Stromal cell of bone marrow (primary cell): Measurements from ENCODE around the gene GPR162.
A peak's percentile ranks its signal among the peaks of the same experiment; 100 is the strongest.

Experiments
- DNase-seq: peaks from one replicate; pipeline ENCODE4 v3.0.0-alpha.2; 2012; ENCODE audit warnings: low read depth

The GPR162 gene

GRCh38 chr12:6821591-6822425 lies at the start of gene GPR162:
GPR162 (plus strand) TSS chr12:6821821; CDS start chr12:6823899, 2,078 bp downstream.
- peak; percentile 22 for DNase-seq

DNA sequence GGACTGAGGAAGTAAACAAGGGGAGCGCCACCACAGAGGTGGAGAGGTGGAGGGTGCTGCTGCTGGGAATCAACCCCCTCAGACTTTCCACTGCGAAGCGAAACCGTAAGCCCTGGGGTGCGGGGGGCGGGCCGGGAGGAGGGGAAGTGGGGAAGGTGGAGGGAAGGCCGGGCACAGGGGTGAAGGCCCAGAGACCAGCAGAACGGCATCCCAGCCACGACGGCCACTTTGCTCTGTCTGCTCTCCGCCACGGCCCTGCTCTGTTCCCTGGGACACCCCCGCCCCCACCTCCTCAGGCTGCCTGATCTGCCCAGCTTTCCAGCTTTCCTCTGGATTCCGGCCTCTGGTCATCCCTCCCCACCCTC lies 49.3 kb upstream of the GPR162 start, which contains the start of gene LAG3:
TSS of gene LAG3 (plus strand) at position 190 of the 365 bp plus-strand sequence. CDS start 333 bp downstream, outside the sequence.
- no peak for DNase-seq

DNA sequence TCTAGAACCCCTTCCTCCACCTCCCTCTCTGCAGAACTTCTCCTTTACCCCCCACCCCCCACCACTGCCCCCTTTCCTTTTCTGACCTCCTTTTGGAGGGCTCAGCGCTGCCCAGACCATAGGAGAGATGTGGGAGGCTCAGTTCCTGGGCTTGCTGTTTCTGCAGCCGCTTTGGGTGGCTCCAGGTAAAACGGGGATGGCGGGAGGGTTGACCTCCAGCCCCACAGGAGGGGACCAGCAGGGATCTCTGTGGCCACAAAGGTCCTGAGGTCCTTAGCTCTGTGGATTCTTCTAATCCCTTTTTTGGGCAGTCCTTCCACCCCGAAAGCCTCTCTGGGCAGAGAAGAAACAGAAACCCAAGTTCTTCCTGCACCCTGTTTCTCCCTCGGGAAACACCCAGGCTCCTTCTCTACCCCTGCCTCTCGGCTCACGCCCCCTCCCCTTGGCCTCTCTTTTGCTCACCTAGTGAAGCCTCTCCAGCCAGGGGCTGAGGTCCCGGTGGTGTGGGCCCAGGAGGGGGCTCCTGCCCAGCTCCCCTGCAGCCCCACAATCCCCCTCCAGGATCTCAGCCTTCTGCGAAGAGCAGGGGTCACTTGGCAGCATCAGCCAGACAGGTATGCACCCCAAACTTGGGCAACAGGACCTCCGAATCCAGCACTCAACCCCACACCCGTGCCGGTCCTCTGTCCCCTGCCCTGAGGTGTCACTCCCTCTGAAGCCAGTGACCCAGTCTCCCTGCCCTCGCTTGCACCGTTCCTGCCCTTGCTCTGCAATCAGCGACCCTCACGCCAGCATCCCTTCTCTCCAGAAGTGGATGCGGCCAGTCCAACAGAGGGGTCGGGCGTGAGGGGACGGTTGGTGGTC lies 48.7 kb upstream of the GPR162 start:
- no peak for DNase-seq

DNA sequence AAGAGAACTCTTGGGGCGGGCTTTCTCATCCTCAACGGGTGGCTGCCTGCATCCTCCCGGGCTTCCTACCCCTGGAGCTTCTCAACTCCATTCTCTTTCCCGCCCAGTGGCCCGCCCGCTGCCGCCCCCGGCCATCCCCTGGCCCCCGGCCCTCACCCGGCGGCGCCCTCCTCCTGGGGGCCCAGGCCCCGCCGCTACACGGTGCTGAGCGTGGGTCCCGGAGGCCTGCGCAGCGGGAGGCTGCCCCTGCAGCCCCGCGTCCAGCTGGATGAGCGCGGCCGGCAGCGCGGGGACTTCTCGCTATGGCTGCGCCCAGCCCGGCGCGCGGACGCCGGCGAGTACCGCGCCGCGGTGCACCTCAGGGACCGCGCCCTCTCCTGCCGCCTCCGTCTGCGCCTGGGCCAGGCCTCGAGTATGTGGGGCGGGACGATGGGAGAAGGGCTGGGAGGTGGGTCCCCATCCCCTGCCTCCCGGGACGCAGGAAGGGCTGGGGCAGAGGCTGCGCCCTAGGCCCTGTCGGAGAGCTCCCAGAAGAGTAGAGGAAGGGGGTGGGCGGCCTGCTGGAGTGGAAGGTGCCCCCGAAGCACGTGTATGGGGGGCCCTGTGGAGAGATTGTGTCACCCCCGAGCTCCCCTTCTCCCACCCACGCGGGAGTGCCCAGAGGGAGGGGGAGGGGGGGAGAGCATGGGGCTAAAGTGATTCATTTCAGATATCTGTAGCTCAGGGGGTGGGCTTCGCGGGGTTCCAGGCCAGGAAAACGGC lies 47.9 kb upstream of the GPR162 start:
- no peak for DNase-seq

DNA sequence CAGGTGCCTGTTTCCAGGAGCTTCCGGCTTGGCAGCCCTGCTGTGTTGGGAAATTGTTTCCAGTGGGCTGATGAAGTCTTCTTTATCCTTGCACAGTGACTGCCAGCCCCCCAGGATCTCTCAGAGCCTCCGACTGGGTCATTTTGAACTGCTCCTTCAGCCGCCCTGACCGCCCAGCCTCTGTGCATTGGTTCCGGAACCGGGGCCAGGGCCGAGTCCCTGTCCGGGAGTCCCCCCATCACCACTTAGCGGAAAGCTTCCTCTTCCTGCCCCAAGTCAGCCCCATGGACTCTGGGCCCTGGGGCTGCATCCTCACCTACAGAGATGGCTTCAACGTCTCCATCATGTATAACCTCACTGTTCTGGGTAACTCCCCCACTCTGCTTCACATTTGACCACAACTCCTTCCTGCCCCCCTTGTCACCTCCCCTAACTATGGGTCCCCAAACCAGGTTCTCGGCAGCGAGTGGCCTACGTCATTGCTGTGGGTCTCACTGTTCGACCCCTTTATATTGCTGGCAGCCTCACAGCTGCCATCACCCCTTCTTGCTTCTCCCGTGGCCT lies 47.0 kb upstream of the GPR162 start:
- no peak for DNase-seq

DNA sequence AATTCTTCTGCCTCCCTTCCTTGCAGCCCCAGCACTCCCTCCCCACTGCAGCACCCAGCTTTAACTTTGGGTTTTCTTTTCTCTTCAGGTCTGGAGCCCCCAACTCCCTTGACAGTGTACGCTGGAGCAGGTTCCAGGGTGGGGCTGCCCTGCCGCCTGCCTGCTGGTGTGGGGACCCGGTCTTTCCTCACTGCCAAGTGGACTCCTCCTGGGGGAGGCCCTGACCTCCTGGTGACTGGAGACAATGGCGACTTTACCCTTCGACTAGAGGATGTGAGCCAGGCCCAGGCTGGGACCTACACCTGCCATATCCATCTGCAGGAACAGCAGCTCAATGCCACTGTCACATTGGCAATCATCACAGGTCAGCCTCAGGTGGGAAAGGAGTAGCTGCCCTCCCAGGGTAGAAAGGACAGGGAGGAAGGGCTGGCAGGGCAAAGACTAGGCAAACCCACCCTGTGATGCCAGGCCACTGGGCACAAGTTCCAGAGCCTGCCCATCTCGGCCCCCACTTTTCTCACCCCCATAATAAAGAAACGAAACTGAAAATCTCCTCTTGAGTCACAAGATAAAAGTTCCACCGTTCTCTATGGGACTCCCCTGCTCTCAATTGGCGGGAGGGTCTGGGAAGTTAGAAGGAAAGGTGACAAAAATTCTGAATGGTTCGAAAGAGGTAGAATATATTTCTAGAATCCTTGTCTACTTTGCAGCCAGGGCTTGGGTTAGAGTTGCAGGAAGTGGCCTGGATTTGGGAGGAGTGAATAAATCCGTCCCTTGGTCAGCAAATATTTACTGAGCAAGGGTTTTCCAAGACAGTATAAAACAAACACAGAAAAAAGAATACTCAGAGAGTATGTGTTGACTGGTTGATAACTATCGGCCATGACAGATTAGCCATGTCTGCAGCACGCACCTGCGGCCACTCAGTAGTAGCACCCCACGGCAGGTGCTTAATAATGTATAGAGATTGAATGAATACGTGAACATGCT lies 46.1 kb upstream of the GPR162 start:
- no peak for DNase-seq

DNA sequence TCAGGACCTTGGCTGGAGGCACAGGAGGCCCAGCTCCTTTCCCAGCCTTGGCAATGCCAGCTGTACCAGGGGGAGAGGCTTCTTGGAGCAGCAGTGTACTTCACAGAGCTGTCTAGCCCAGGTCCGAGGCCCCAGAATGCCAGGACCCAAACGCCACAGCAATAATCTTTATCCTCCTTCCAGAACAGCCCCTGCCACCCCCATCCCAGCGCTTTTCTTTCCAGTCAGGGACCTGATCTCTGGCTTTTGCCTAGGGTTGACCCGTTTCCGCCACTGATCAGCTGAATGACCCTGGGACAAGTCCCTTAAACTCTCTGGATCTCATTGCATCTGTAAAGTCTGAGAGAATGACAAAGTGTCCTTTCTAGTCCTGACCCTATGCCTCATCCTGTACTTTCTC lies 44.2 kb upstream of the GPR162 start:
- DNase-seq = no peak

DNA sequence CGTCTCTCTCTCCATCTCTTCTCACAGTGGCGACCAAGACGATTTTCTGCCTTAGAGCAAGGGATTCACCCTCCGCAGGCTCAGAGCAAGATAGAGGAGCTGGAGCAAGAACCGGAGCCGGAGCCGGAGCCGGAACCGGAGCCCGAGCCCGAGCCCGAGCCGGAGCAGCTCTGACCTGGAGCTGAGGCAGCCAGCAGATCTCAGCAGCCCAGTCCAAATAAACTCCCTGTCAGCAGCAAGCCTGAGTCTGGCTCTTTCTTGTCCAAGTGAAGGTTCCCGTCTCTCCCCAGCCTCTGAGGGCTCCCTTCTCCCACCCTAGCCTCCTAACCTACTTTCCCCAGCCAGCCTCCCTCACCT lies 43.4 kb upstream of the GPR162 start:
- no peak for DNase-seq

DNA sequence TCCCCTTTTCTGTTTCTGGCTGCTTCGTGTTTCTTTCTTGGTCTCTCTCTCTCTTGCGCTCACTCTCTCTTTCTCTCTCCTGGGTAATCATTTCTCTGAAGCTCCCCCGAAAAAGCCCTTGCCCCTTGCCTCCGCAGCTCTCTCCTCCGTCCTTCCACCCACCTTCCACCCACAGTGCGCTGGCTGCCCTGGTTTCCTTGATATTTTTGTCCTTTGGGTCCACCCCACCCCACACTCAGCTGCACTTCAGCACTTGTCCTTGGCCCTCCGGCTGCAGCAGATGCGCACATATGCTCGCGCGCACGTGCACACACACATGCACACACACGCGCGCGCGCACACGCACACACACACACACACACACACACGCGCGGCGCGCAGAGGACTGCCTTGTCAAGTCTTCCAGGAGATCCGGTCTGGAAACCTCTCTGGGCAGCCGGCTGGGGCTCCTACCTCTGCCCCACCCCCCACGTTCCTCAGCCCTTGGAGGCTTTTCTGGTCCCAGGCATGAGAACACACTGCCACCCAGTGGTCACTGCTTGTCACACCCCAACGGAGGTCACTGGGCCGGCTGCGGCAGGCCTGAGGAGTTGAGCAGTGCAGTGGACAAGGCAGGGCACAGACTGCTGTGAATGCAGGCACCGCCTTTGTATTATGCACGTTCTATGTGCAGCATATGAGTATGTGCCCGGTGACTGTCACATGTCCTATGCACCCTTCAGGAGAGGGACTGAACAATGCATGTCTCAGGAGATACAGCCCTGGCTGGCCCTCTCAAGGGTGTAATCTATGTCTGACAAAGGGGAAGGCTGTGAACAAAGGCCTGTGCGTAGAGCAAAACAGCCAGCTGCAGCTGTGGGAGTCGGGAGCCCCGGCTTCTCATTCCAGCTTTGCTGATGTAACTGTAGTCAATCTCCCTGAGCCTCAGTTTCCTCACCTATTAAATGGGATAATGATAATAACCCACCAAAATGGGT lies 42.8 kb upstream of the GPR162 start:
- peak; percentile 81 for DNase-seq

GRCh38 chr12:6779708-6780432 lies 41.8 kb upstream of the GPR162 start:
- no peak for DNase-seq

DNA sequence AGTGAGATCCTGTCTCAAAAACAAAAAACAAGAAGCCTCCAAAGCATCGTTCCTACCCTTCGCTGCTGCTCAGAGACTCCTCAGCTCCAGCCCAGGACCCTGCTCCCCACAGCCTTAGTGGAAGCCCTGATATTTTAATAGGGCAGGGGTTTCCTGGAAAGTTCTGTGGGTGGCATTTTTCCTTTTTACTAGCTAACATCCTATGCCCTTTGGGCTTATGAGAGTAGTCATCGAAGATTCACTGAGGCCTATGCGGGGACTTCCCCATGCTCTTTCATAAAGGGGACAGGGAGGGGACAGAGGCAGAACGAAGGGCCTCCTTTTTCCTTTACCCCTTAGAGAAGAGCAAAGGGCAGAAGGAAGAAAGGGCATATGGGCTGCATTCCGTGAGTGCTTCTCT lies 41.0 kb upstream of the GPR162 start:
- DNase-seq = no peak

GRCh38 chr12:6782119-6782518 lies 39.5 kb upstream of the GPR162 start:
- no peak for DNase-seq

GRCh38 chr12:6782850-6783566 lies 38.6 kb upstream of the GPR162 start:
- DNase-seq = no peak

- DNase-seq = no peak
Measured at GRCh38 chr12:6783828-6784227, 37.8 kb upstream of the GPR162 start.

DNA sequence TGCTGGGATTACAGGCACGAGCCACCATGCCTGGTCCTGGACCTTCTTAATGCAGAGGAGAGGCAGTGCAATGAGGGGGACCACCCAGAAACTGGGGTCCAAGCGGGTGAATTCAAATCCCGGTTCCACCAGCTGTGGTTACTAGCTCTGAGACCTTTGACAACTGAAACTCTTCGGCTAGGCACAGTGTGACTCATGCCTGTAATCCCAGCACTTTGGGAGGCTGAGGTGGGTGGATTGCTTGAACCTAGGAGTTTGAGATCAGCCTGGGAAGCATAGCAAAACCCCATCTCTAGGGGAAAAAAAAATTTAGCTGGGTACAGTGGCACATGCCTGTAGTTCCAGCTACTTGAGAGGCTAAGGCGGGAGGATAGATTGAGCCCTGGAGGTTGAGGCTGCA lies 37.3 kb upstream of the GPR162 start:
- no peak for DNase-seq

DNA sequence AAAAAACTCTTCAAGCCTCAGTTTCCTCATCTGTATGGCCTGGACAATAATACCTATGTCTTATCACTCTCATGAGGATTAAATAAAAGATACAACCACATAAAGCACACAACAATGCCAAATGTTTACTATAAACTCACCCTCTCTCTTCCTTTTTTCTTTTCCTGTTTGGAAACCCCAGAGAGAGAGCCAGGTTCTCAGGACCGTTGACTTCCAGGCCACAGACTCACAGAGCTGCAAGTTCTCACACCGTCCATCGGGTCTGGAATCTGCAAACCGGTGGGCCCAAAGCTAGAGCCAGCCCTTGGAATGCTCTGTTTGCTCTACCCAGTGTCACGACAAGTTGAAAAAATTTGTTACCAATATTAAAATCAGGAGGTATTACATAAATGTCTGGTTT lies 36.9 kb upstream of the GPR162 start:
- DNase-seq = no peak

- no peak for DNase-seq
Measured at GRCh38 chr12:6786416-6787094, 35.1 kb upstream of the GPR162 start.

DNA sequence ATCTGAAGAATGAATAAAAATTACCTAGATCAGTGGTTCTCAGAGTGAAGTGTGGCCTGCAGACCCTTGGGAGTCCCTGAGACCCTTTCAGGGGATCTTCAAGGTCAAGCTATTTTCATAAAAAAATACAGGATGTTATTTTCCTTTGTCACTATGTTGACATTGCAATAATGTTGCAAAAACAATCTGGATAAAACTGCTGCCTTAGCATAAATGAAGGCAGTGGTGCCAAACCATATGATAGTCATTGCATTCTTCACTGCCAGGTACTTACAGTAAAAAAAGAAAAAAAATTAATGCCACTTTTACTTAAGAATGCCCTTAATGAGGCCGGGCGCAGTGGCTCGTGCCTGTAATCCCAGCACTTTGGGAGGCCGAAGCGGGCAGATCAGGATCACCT lies 34.3 kb upstream of the GPR162 start:
- no peak for DNase-seq
